Liver (tissue), 9 donors: ENCODE data around the gene TIAM2. TPM values are rescaled to one million over a fixed set of nuclear protein-coding genes. Genes with fewer than 3 reads are reported as not detected.

Experiments used
- DNase-seq: peaks from one replicate; pipeline ENCODE4 v3.0.0-alpha.2; 2017; ENCODE audit warnings: low spot score
- H3K27ac ChIP-seq, 2 donors: one replicate each; pipeline ENCODE4 v1.7.0; 2013; ENCODE audit warnings: inconsistent platforms in 2 of 2, low read length in 2 of 2, control low read depth in 1 of 2, low read depth in 1 of 2, mild to moderate bottlenecking in 1 of 2
- H3K27me3 ChIP-seq, 4 donors: one replicate each; pipeline versions ENCODE4 v1.6.1 to v1.7.0; 2013; ENCODE audit warnings: low read length in 3 of 4, inconsistent platforms in 1 of 4, mild to moderate bottlenecking in 1 of 4, moderate library complexity in 1 of 4; ENCODE audit not compliant: control insufficient read depth in 4 of 4, insufficient read depth in 4 of 4
- H3K36me3 ChIP-seq, 4 donors: one replicate each; pipeline versions ENCODE4 v1.6.1 to v1.7.0; 2013; ENCODE audit warnings: low read length in 3 of 4, mild to moderate bottlenecking in 3 of 4, low read depth in 1 of 4, moderate library complexity in 1 of 4; ENCODE audit not compliant: control insufficient read depth in 4 of 4, insufficient read depth in 3 of 4
- H3K4me1 ChIP-seq, 4 donors: one replicate each; pipeline versions ENCODE4 v1.6.1 to v1.7.0; 2013; ENCODE audit warnings: low read length in 3 of 4, mild to moderate bottlenecking in 3 of 4, moderate library complexity in 1 of 4; ENCODE audit not compliant: control insufficient read depth in 4 of 4, insufficient read depth in 4 of 4
- H3K4me3 ChIP-seq, 3 donors: one replicate each; pipeline versions ENCODE4 v1.6.1 to v1.7.0; 2013; ENCODE audit warnings: low read length in 3 of 3, control low read depth in 1 of 3, low read depth in 1 of 3, mild to moderate bottlenecking in 1 of 3
- H3K9ac ChIP-seq, 2 donors: one replicate each; pipeline ENCODE4 v1.7.0; 2013; ENCODE audit warnings: low read length in 2 of 2, mild to moderate bottlenecking in 2 of 2, moderate library complexity in 2 of 2, control low read depth in 1 of 2, low read depth in 1 of 2
- H3K9me3 ChIP-seq, 4 donors: one replicate each; pipeline versions ENCODE4 v1.6.1 to v1.7.0; 2013; ENCODE audit warnings: low read length in 3 of 4; ENCODE audit not compliant: control insufficient read depth in 4 of 4
- ATF3 ChIP-seq: IDR thresholded peaks from 2 replicates; pipeline ENCODE4 v1.6.1; 2016; ENCODE audit warnings: antibody characterized with exemption
- CTCF ChIP-seq: fragments of 150-350 bp; IDR thresholded peaks from 2 replicates; pipeline ENCODE4 v1.5.1; 2017; ENCODE audit warnings: improper control_type of control experiment, low read depth, low read length; ENCODE audit not compliant: missing input control
- EGR1 ChIP-seq, 2 donors: IDR thresholded peaks; 2 replicates each; pipeline ENCODE4 v1.6.1; 2016 to 2018; ENCODE audit warnings: antibody characterized with exemption in 2 of 2, low read depth in 2 of 2
- FOXA1 ChIP-seq: IDR thresholded peaks from 2 replicates; pipeline ENCODE4 v1.6.1; 2016; ENCODE audit warnings: antibody characterized with exemption
- FOXA2 ChIP-seq: IDR thresholded peaks from 2 replicates; pipeline ENCODE4 v1.6.1; 2016; ENCODE audit warnings: antibody characterized with exemption
- GABPA ChIP-seq, 2 donors: IDR thresholded peaks in 1 of 2; conservative IDR thresholded peaks in 1 of 2; 2 replicates each; pipeline ENCODE4 v1.6.1; 2016; ENCODE audit warnings: antibody characterized with exemption in 2 of 2, mild to moderate bottlenecking in 1 of 2, moderate library complexity in 1 of 2
- HNF4A ChIP-seq, 2 donors: conservative IDR thresholded peaks; 2 replicates each; pipeline ENCODE4 v1.6.1; 2016; ENCODE audit warnings: antibody characterized with exemption in 2 of 2, mild to moderate bottlenecking in 2 of 2
- HNF4G ChIP-seq: IDR thresholded peaks from 2 replicates; pipeline ENCODE4 v1.6.1; 2016; ENCODE audit warnings: antibody characterized with exemption
- JUND ChIP-seq, 2 donors: IDR thresholded peaks; 2 replicates each; pipeline ENCODE4 v1.6.1; 2016; ENCODE audit warnings: antibody characterized with exemption in 2 of 2
- MAX ChIP-seq: IDR thresholded peaks from 2 replicates; pipeline ENCODE4 v1.6.1; 2016; ENCODE audit warnings: antibody characterized with exemption
- NR2F2 ChIP-seq: IDR thresholded peaks from 2 replicates; pipeline ENCODE4 v1.6.1; 2016; ENCODE audit warnings: antibody characterized with exemption
- RAD21 ChIP-seq, 2 donors: IDR thresholded peaks; 2 replicates each; pipeline ENCODE4 v1.6.1; 2016; ENCODE audit warnings: antibody characterized with exemption in 2 of 2, mild to moderate bottlenecking in 2 of 2
- REST ChIP-seq: IDR thresholded peaks from 2 replicates; pipeline ENCODE4 v1.6.1; 2016; ENCODE audit warnings: antibody characterized with exemption, mild to moderate bottlenecking
- RXRA ChIP-seq, 2 donors: IDR thresholded peaks; 2 replicates each; pipeline ENCODE4 v1.6.1; 2017 to 2018; ENCODE audit warnings: antibody characterized with exemption in 2 of 2, mild to moderate bottlenecking in 1 of 2
- SP1 ChIP-seq: IDR thresholded peaks from 2 replicates; pipeline ENCODE4 v1.6.1; 2018; ENCODE audit warnings: antibody characterized with exemption, mild to moderate bottlenecking
- TAF1 ChIP-seq: conservative IDR thresholded peaks from 2 replicates; pipeline ENCODE4 v1.6.1; 2016; ENCODE audit warnings: antibody characterized with exemption, mild to moderate bottlenecking
- YY1 ChIP-seq: IDR thresholded peaks from 2 replicates; pipeline ENCODE4 v1.6.1; 2016; ENCODE audit warnings: antibody characterized with exemption, mild to moderate bottlenecking
- ZBTB33 ChIP-seq: IDR thresholded peaks from 2 replicates; pipeline ENCODE4 v1.6.1; 2016; ENCODE audit warnings: antibody characterized with exemption
- WGBS: extraction: QIAGEN DNeasy Blood & Tissue Kit; methylation state at CpG from one replicate; pipeline ENCODE4 v1.1.7; 2013; 5-methylcytosine and 5-hydroxymethylcytosine counted together
- polyA plus RNA-seq, 2 donors: library from polyadenylated mRNA; stranded (reverse) in 1 of 2; unstranded in 1 of 2; fragments of 200-250 nt in 1 of 2; fragments of >200 nt in 1 of 2; fragmentation: Nextera tagmentation in 1 of 2; extraction: Ambion mirVana in 1 of 2; gene quantifications; one replicate each; pipeline versions ENCODE4 v1.2.1 to v1.2.3, GENCODE V29; 2013 to 2015
- total RNA-seq, 2 donors: library from RNA; depleted of rRNA; stranded (reverse); fragments of >200 nt; gene quantifications; one replicate each; pipeline ENCODE4 v1.2.3, GENCODE V29; 2014
- donor health status: healthy.
- donor health status: healthy.
- donor health status: healthy.
- donor health status: healthy.
- donor health status: healthy.

TIAM2 gene
- total and polyA plus RNA-seq, 4 donors, result 0.62 to 3.7 (median 2.4) TPM

- WGBS, result 70% methylated on average over 6 of the region's 6 CpGs
- no peak for TF ChIP-seq JUND (IDR thresholded peaks at IDR 0.05)
- TF ChIP-seq SP1, result no peak
- no peak for TF ChIP-seq ZBTB33
- TF ChIP-seq MAX, result no peak
- TF ChIP-seq HNF4G, result no peak
- no peak for TF ChIP-seq ATF3
- TF ChIP-seq CTCF, result no peak
- TF ChIP-seq GABPA (IDR thresholded peaks at IDR 0.05 in 1 of 2, conservative IDR thresholded peaks at IDR 0.05 in 1 of 2), result no peak
- TF ChIP-seq EGR1 (IDR thresholded peaks at IDR 0.05; ENCODE audit: low read depth in 2 of 2), result no peak
- no peak for TF ChIP-seq TAF1
- TF ChIP-seq RAD21 (IDR thresholded peaks at IDR 0.05), result no peak
- TF ChIP-seq HNF4A (conservative IDR thresholded peaks at IDR 0.05), result no peak
- TF ChIP-seq FOXA2, result no peak
- TF ChIP-seq YY1, result no peak
- TF ChIP-seq FOXA1, result no peak
- TF ChIP-seq REST, result no peak
- TF ChIP-seq RXRA (IDR thresholded peaks at IDR 0.05), result no peak
- no peak for TF ChIP-seq NR2F2
- Histone ChIP-seq H3K4me1 (no peaks in the 10 kb centered on the region), H3K4me3 (no peak overlapping the region), H3K27me3 (no peaks in the 10 kb centered on the region), H3K9ac (no peak overlapping the region), H3K9me3 (no peaks in the 10 kb centered on the region), H3K36me3 (no peaks in the 10 kb centered on the region), H3K27ac (no peak overlapping the region)
- DNase-seq, result no peak
These were observed 162.0 kb downstream of the TIAM2 start for GRCh38 chr6:155157101-155157500.
